Gastroesophageal sphincter (tissue), 3 donors: ENCODE measurements around the gene TAGLN.

Experiments used
- CTCF ChIP-seq, 4 experiments: fragments of 200-600 bp in 2 of 4; fragments of 450-650 bp in 2 of 4; sonication (generic) in 1 of 4; IDR thresholded peaks; one replicate each; pipeline ENCODE4 v1.5.1; 2017 to 2019; ENCODE audit warnings: antibody characterized with exemption in 4 of 4, mild to moderate bottlenecking in 2 of 4, moderate library complexity in 2 of 4
- EP300 ChIP-seq: sonication (generic); formaldehyde crosslinking; IDR thresholded peaks from one replicate; pipeline ENCODE4 v1.6.1; 2017; ENCODE audit warnings: antibody characterized with exemption, mild to moderate bottlenecking
- POLR2A ChIP-seq, 2 donors: fragments of 450-650 bp; IDR thresholded peaks; one replicate each; pipeline ENCODE4 v1.6.1; 2017; ENCODE audit warnings: antibody characterized with exemption in 2 of 2, mild to moderate bottlenecking in 2 of 2, moderate library complexity in 1 of 2
- POLR2AphosphoS5 ChIP-seq: sonication (generic); formaldehyde crosslinking; IDR thresholded peaks from one replicate; pipeline ENCODE4 v1.6.1; 2017; ENCODE audit warnings: antibody characterized with exemption

GRCh38 chr11:117210620-117211019 is 11.4 kb downstream of the TAGLN start:
- TF ChIP-seq CTCF (IDR thresholded peaks at IDR 0.05) (no peak), POLR2A (IDR thresholded peaks at IDR 0.05) (no peak), POLR2AphosphoS5 (no peak), EP300 (no peak)
